GM19351 (cell line): Measurements from ENCODE around the gene SCYL3.
"Not testable (repeated sequence)": the region's sequence is repeated elsewhere in the genome, so short reads cannot be mapped to it uniquely, and the experiment has no call there.

Source experiments
- ATAC-seq: cut with Tn5 transposase; IDR thresholded peaks from one replicate; pipeline ENCODE4 v1.9.1; 2021; ENCODE audit warnings: mild to moderate bottlenecking, moderate library complexity; ENCODE audit not compliant: unreplicated experiment

The SCYL3 gene

DNA sequence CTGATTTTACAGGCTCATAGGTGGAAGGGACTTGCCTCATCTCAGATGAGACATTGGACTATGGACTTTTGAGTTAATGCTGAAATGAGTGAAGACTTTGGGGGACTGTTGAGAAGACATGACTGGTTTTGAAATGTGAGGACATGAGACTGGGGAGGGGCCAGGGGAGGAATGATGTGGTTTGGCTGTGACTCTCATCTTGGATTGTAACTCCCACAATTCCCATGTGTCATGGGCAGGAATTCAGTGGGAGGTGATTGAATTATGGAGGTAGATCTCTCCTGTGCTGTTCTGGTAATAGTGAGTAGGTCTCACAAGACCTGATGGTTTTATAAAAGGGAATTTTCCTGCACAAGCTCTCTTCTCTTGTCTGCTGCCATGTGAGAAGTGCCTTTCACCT, 20.8 kb downstream of the SCYL3 start:
- ATAC-seq: no peak

DNA sequence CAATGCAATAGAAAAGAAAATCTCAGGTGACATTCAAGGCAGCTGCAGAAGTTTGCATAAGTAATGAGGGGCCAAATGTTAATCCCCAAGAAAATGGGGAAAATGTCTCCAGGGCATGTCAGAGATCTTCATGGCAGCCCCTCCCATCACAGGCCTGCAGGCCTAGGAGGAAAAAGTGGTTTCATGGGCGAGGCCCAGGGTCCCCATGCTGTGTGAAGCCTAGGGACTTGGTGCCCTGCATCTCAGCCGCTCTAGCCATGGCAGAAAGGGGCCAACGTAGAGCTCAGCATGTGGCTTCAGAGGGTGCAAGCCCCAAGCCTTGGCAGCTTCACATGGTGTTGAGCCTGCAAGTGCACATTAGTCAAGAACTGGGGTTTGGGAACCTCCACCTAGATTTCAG, 21.7 kb downstream of the SCYL3 start:
- not testable (repeated sequence) for ATAC-seq

DNA sequence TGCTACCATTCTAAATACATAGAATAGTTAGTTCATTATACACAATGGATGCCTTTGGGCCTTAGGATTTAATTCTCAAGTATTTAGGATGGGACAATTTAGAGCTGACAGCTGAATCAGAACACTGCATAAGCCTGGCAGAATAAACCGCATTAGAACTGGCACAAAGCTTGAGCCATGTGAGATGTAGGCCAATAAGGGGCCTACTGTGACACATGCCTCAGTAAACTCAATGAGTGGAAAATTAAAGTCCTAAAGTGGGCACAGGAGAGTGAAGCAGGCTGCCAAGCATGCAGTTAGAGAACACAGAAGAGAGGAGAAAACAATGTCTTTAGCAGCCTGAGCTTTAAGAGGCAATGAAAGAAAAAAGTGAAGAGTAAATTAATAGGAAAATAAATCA, 24.3 kb downstream of the SCYL3 start:
- ATAC-seq: no peak

DNA sequence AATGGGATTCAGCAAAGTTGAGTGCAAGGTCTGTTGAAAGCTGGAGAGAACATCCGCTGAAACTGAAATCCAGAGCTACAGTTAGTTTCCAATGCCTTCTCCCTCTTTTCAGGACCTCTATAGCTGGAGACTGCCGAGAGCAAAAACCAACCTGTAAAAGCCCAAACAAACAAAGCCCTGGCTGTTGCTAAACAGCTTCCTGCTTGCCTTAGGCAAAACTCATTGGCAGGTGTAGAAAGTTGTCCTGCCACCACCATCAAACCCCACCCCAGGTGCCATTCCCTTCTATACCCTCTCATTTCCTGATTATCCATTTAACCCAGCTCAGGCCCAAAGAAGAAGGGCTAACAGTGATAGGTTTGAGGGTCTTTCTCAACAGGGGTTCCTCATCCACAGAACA, 24.7 kb downstream of the SCYL3 start:
- ATAC-seq: no peak

DNA sequence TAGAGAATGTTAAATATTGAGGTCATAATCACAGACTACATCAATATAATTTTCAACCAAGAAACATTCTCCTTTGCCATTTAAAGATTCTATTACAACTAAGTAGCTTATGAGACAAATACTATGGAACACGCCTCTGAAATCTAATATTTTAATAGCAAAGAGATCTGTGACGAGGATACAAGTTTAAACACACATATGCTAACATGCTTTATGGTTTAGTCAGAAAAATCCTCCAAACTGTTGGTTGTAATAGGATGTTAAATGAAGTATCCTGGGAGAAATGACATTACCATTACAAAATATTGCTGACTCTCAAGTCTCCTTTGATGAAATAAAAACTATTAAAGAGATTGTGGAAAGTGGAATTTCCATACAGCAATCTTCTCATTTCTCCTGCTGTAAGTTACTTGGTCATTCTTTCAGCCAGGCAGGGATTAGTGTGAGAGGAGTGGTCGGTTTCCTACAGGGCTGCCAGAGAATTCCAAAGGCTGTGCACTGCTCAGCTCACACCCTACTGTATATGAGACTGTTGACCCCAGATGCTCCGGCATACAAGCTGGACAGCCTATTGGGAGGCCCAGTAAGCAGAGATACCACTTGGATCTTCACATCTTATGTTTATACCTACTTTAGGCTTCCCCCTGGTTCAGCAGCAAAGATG, 26.6 kb downstream of the SCYL3 start:
- ATAC-seq: no peak

DNA sequence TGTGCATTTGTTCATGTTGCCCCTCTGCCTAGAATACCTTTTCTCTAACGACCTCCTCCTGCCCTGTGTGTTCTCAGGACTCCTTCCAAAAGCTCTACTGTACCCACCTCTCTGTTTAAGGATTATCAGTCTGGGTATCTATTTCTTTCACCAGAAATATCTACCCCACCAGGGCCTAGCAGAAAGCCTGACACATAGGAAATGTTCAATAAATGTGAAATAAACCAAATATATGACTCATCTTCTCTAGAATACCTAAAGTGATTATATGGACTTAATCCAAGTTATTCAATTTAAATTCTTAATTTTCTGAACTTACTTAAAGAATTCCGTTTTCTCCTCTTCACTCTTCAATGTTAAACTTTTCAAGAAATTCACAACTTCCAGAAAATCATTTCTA, 27.1 kb downstream of the SCYL3 start:
- no peak for ATAC-seq

DNA sequence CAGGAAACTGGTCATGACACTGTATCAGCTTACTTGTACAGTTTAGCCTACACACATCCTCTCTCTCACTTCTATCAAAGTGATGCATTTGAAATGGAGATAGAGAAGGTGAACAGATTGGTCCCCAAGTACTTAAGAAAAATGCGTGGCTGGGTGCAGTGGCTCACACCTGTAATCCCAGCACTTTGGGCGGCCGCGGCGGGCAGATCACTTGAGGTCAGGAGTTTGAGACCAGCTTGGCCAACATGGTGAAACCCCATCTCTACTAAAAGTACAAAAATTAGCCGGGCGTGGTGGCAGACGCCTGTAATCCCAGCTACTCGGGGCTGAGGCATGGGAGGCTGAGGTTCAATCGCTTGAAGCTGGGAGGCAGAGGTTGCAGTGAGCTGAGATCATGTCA, 29.2 kb downstream of the SCYL3 start:
- not testable (repeated sequence) for ATAC-seq

DNA sequence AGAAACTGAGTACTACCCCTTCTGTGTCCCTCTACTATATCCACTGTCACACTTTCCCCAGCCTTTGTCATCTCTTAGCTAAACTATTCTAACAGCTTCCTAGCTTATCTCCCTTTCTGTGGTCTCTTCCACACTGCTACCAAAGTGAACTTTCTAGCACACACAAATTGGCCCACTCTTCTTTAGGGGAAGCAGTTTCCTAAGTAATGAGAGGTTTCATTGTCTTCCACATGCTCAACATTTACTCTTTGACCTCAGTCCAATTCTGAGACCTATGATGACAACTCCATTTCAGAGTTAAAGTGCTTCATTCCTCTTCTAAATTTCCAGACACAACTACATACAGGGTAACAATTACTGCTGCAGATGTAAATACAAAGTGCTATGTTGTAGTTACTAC, 32.9 kb downstream of the SCYL3 start:
- ATAC-seq: no peak

DNA sequence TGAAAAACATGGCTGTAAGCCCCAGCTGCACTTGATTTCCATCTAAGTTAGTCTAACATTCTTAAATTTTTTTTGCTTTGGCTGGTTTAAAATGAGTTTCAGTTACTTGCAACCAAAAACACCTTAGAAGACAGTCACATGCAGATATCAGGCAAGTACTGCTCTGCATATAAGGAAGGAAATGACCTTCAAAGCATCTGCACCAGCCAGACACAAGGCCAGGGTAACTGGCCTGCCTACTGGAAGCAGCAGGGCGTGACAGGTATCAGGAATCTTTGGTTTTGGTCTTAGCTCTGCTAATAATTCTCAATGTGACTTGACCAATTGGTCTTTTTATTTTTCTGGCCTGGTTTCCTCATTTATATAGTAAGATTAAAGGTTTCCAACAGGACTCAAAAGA, 33.5 kb downstream of the SCYL3 start:
- ATAC-seq: no peak

DNA sequence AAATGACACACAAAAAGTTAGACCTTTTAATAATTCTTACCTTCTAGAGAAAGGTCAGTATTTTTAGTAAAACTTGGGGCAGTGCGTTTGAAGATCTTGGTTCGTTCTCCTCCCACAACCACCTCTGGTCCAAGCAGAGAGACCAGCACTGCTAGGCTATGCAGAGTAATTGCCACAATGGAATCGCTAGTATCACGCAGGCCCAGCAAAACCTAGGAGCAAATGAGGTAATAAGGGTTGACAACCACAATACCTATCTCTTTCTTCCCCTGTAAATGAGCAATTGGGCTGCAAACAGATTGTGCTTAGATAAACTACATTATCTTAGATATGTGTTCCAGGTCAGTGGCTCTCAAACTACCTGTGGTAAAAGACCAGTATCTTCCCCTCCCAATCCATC, 34.7 kb downstream of the SCYL3 start:
- no peak for ATAC-seq

DNA sequence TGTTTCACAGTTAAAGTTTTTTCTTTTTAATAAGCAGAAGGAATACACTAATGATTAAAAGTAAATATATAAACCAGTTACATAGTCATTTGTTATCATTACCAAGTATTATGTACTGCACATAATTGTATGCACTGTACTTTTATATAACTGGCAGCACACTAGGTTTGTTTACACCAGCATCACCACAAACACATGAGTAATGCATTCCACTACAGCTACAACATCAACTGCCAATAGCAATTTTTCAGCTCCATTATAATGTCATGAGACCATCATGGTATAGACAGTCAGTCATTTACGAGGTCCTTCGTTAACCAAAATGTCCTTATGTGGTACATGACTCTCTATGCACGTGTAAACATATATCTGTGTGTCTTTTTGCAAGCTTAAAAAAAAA, 35.2 kb downstream of the SCYL3 start:
- no peak for ATAC-seq

DNA sequence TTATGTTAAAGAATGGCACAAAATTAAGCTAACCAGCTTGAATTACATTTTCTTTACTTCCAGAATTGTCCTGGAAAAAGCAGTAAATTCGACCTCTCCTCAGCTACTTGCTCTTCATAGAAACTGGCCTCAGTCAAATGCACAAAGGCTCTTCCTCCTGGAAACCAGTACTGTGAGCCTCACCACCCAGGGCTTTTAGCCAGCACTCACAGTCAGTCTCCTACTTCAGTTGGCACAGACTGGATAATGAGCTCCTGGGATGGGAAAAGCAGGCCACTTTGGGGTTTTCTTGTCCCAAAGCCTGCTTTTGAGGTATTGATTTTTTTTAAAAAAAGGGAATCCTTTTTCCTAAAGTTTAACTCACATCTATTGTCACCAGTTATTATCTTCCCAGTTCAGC, 40.4 kb downstream of the SCYL3 start:
- no peak for ATAC-seq

DNA sequence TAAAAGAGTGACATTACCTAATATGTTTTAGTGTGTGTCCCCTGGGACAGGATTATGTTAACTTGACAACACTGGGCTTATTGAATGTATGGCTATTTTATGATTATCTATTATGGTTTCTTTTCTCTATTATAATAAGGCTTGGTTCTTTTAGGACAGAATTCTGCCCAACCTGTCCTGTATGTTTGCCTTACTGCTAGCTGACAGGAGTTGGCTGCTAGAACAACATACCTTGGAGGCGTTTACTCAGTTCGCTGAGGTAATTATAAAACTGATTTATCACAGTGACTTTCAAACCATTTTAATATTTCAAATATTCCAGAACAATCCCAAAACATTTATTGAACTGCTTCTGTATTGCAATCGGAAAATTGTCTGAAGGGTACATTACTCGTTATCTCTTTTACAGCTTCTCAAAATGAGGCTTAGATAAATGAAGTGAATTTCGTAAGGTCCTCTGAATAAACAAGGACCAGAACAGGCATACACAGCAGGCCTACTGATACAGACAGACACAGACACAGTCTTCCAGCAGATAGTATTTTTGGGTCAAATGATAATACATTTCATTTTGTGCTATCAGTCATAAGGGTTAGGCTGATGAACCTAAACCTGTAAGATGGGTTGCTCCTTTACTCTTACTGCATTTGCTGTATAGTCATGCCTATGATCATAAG, 44.2 kb downstream of the SCYL3 start:
- ATAC-seq: no peak

DNA sequence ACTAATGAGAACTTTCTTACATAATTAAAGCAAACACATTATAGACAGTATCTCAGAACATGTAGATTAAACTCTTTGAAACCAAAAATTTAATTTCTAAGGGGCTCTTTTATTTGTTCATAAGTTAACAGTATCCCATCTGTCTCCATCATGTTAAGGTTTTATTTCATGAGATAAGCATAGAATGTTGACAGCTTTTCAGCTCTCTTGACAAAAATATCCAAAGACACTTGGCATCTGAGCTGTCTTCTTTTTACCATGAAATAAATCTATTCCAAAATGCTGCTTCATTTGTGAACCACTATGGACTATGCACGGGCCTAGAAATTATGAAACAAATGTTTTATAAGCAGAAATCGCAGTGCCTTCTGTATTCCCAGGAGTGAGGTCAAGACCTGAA, 45.2 kb downstream of the SCYL3 start:
- no peak for ATAC-seq

DNA sequence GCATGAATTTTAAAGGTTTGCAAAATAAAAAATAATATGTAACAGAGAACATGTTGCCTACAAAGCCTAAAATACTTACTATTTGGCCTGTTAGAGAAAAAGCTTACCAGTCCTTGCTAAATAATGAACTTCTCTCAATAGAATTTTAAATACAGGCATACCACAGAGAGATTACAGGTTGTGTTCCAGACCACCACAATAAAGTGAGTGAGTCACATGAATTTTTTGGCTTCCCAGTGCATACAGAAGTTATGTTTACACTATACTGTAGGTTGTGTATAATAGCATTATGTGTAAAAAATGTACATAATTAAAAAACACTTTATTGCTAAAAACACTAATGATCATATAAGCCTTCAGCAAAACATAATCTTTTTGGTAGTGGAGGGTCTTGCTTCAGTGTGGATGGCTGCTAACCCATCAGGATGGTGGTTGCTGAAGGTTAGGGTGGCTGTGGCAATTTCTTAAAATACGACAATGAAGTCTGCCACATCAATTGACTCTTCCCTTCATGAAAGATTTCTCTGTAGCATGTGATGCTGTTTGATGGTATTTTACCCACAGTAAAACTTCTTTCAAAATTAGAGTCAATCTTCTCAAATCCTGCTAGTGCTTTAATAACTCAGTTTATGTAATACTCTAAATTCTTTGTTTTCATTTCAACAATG, 48.6 kb downstream of the SCYL3 start:
- no peak for ATAC-seq

DNA sequence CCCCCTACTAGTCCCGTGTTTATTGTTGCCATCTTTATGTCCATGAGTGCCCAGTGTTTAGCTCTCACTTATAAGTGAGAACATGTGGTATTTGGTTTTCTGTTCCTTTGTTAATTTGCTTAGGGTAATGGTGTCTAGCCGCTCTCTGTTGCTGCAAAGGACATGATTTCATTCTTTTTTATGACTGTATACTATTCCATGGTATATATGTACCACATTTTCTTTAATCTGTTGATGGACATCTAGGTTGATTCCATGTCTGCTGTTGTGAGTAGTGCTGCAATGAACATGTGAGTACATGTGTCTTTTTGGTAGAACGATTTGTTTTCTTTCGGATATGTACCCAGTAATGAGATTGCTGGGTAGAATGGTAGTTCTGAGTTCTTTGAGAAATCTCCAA, 54.8 kb downstream of the SCYL3 start:
- ATAC-seq: no peak

DNA sequence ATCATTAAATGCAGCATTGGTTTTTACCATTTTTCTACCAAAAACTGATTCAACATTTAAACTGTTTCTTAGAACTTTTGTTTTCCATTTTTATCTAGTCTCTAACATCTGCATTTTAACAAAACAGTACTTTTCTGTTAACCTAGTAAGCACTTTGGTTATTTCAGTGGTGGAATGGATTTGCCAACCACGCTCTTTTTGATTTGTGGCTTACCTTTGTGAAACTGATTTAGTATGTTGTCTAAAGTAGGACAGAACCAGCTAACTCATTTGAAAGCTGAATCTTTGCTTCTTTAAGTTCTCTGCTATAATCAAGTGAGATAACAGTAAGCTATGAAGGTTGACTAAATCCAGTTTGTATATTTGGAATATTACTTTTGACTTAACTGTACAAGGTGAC, 57.5 kb downstream of the SCYL3 start:
- ATAC-seq: no peak

DNA sequence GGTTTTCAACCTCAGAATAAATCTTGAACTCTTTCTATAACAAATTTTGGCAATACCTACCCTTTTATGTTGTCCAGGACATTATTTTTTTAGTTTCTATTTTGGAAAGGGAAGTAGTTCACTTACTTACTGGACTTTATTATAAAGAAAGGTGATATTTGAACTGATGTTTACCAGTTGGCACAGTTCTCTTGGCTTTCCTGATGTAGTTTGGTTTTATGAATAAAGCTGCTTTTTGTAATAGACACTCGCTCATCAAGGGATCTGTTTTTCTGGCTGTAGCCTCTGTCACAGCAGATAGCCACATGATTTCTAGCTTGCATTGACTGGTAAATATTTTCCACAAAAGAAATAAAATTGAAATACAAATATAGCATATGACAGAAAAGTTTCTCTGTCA, 58.0 kb downstream of the SCYL3 start:
- ATAC-seq: no peak

DNA sequence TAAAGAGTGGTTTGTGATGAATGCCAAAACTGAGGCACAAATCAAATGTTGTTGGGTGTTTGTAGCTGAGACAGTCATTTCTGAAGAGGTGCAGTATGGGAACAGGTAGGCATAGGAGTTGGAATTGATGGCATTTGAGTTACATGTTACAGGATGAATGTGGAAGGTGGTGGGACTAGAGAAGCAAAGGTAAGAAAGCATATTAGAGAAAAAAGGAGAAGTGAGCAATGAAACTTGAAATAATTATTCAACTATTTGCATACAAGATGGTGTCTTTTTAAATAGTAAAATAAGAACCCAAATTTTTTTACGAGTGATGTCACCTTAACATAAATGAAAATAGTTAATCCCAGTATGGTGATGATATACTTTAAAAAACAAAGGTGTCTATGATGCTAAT, 58.8 kb downstream of the SCYL3 start:
- ATAC-seq: no peak

DNA sequence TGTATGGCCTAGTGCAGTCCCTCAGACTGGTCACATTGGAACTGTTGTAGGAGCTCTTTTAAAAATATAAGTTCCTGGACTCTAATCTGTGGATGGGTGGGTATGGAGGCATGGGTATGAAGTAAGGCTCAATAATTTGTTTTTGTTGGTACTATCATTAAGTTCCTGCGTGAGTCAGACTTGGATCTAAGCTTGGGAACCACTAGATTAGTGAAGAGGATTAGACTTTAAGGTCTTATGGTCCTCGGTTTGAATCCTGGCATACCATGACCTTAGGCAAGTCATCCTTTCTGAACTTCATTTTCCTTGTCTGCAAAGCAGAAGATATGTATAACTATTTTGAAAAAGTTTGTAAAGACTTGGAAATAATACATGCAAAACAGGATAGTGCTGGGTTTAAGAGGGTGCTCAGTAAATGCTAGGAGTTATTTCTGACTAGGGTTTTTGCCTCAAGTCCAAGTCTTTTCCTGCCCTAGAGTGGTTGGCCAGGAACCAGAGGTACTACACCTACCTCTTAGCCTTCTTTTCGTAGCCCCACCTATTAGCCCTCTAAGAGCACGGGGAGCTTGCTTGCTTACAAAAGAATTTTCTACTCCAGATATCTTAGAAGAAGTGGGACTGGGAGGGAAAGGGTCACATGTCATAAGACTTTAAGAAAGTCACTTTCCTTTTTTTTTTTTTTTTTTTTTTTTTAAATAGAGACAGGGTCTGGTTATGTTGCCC, 60.4 kb downstream of the SCYL3 start:
- no peak for ATAC-seq

DNA sequence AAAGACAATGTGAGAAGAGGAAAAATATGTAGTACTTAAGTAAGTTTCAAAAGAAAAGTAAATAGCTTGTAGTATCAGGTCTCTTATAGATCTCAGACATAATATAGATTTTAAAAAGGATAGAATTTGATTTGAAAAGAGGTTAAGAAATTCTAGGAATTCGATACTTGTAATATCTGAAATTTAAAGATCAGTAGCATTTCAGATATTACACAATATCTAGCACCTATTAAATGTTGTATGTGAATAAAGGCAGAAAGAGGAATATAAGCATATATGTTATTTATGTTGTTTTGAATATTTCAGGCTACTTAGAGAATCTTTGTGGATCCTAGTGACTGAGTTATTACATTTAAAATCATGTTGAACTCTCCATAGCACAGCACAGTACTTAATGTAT, 64.0 kb downstream of the SCYL3 start:
- no peak for ATAC-seq

DNA sequence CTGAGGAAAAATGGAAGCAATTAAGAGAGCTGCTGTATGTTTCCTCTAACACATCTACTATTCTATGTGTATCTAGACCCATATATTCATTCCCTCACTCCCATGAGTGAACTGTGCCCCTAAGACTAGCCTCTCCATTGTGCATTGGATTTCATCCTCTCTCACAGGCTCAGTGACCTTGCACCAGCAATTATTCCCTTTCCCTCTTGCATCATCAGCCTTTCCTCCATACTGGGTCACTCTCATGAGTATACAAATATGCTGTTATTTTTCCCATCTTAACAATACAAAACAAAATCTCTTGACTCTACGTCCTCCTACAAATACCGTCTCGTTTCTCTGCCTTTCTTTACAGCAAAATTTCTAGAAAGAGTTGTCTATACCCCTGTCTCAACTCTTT, 69.5 kb downstream of the SCYL3 start:
- ATAC-seq: no peak
